SU-DHL-6 (cell line): ENCODE measurements around the gene PTGES3.

ENCODE experiments used
- H2AFZ ChIP-seq: fragments of 200-600 bp; sonication (generic); 2 replicates; pipeline ENCODE4 v1.6.1; 2014; ENCODE audit warnings: low read depth, mild to moderate bottlenecking, moderate library complexity, mixed read lengths, antibody characterized with exemption, low read length; ENCODE audit not compliant: severe bottlenecking
- H3F3A ChIP-seq: fragments of 200-600 bp; shearing (Covaris generic); 2 replicates; pipeline ENCODE4 v1.6.0; 2016; ENCODE audit warnings: antibody characterized with exemption, mild to moderate bottlenecking; ENCODE audit not compliant: insufficient read depth
- H3K27ac ChIP-seq: fragments of 200-600 bp; sonication (generic); 2 replicates; pipeline ENCODE4 v1.5.1; 2016; ENCODE audit warnings: low read depth, mild to moderate bottlenecking, low read length, moderate library complexity, mixed read lengths
- H3K27me3 ChIP-seq: fragments of 200-600 bp; sonication (generic), shearing (Covaris generic); 2 replicates; pipeline ENCODE4 v1.6.0; 2014; ENCODE audit warnings: mild to moderate bottlenecking, low read length
- H3K36me3 ChIP-seq: fragments of 200-600 bp; sonication (generic); 2 replicates; pipeline ENCODE4 v1.6.1; 2014; ENCODE audit warnings: mild to moderate bottlenecking, low read length, mixed read lengths
- H3K4me2 ChIP-seq: fragments of 300-600, 200-600 bp; shearing (Covaris generic), sonication (generic); 2 replicates; pipeline ENCODE4 v1.6.0; 2014; ENCODE audit warnings: low read length, low read depth, mild to moderate bottlenecking; ENCODE audit not compliant: poor library complexity, severe bottlenecking
- H3K4me3 ChIP-seq: fragments of 200-600 bp; sonication (generic); 2 replicates; pipeline ENCODE4 v1.5.1; 2014; ENCODE audit warnings: antibody characterized with exemption, low read length, mild to moderate bottlenecking, mixed read lengths; ENCODE audit not compliant: insufficient read depth, poor library complexity, severe bottlenecking
- H3K79me2 ChIP-seq: fragments of 200-600 bp; sonication (generic); 2 replicates; pipeline ENCODE4 v1.6.1; 2014; ENCODE audit warnings: mild to moderate bottlenecking, low read length, moderate library complexity; ENCODE audit not compliant: insufficient read depth
- H3K9ac ChIP-seq: fragments of 200-600 bp; sonication (generic); 2 replicates; pipeline ENCODE4 v1.7.0; 2014; ENCODE audit warnings: mild to moderate bottlenecking, low read length
- H3K9me2 ChIP-seq: fragments of 200-600 bp; sonication (generic); replicated peaks from 2 replicates; pipeline ENCODE4 v1.6.1; 2014; ENCODE audit warnings: low read length; ENCODE audit not compliant: insufficient read depth
- H3K9me3 ChIP-seq: fragments of 200-600 bp; sonication (generic); 2 replicates; pipeline ENCODE4 v1.6.1; 2014; ENCODE audit warnings: low read length, mixed read lengths; ENCODE audit not compliant: insufficient read depth
- H4K20me1 ChIP-seq: fragments of 200-600 bp; sonication (generic); 2 replicates; pipeline ENCODE4 v1.6.1; 2014; ENCODE audit warnings: low read depth, mild to moderate bottlenecking, antibody characterized with exemption, low read length, moderate library complexity, mixed read lengths
- CTCF ChIP-seq: fragments of 200-600 bp; sonication (generic); IDR thresholded peaks from one replicate; pipeline ENCODE4 v1.5.1; 2017; ENCODE audit warnings: antibody characterized with exemption, mild to moderate bottlenecking, low read length, moderate library complexity; ENCODE audit not compliant: insufficient read depth, poor library complexity, severe bottlenecking
- EZH2phosphoT487 ChIP-seq: fragments of 200-600 bp; sonication (generic), shearing (Covaris generic); conservative IDR thresholded peaks from 2 replicates; pipeline ENCODE4 v1.6.1; 2018; ENCODE audit warnings: mild to moderate bottlenecking, antibody characterized with exemption, low read length, moderate library complexity, mixed read lengths

PTGES3 gene

GRCh38 chr12:56723889-56724700 is 36.0 kb upstream of the PTGES3 start:
- TF ChIP-seq CTCF (no peak), EZH2phosphoT487 (no peak)
- H2AFZ ChIP-seq, result no peak overlapping the region
- H3K9me2 ChIP-seq, result no peaks in the 10 kb centered on the region
- peak overlapping the region; percentile 72 for H3K4me3 ChIP-seq
- H3K27me3 ChIP-seq, result no peaks in the 10 kb centered on the region
- H3K79me2 ChIP-seq, result peaks cover 60% of the 10 kb centered on the region
- no peaks in the 10 kb centered on the region for H3K9me3 ChIP-seq
- H3K9ac ChIP-seq, result peak overlapping the region; percentile 87
- peak overlapping the region; percentile 82 for H3K4me2 ChIP-seq
- peaks cover 33% of the 10 kb centered on the region for H3F3A ChIP-seq
- peaks cover 34% of the 10 kb centered on the region for H4K20me1 ChIP-seq
- peaks cover 26% of the 10 kb centered on the region for H3K36me3 ChIP-seq
- peak overlapping the region; percentile 91 for H3K27ac ChIP-seq

DNA sequence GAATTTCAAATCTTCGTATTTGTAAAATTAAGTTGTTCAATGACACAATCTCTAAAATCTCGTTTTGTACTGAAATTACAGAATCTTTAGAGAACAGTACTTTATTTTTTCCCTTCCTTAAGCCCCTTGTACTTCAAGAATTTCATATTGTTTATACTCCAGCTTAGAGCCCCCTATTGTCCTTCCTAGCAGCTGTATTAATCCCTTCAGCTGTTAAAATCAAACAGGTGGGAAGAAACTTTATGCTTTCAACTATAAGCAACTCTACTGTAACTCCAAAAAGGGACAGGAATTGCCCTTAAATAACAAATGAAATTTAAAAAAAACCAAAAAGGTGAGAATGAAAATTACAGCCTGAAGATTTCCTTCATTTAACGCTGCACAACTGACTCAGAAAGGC is 35.3 kb upstream of the PTGES3 start:
- Histone ChIP-seq H3K9ac (peak overlapping the region; percentile 87), H4K20me1 (peaks cover 40% of the 10 kb centered on the region), H2AFZ (no peak overlapping the region), H3K36me3 (peaks cover 26% of the 10 kb centered on the region), H3K9me2 (no peaks in the 10 kb centered on the region), H3K4me2 (peak overlapping the region; percentile 82), H3K79me2 (peaks cover 68% of the 10 kb centered on the region), H3K27ac (peak overlapping the region; percentile 91; the same call in 1 of the 2 replicates), H3F3A (peaks cover 36% of the 10 kb centered on the region), H3K4me3 (peak overlapping the region; percentile 72), H3K9me3 (no peaks in the 10 kb centered on the region), H3K27me3 (no peaks in the 10 kb centered on the region)
- TF ChIP-seq EZH2phosphoT487 (no peak), CTCF (no peak)

DNA sequence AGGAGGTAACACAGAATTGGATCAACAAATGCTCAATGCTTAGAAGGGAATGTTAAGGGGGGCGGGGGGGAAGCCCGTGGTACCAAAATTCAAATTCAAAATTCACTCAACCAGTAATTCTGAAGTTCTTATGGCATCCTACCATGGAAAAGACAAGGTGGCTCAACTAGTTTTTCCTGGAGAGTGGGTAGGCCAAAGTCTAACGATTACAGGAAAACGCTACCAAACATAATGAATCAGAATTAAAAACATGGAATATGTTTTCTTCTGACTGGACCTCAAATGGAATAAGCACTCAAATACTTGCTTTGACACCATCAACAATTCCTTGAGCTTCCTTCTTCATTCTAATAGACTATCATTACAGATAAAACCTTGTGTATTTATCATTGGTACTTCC is 34.7 kb upstream of the PTGES3 start:
- no peaks in the 10 kb centered on the region for H3K27me3 ChIP-seq
- H3K79me2 ChIP-seq, result peaks cover 72% of the 10 kb centered on the region
- no peaks in the 10 kb centered on the region for H3K9me2 ChIP-seq
- peak overlapping the region; percentile 72 for H3K4me3 ChIP-seq
- peaks cover 26% of the 10 kb centered on the region for H3K36me3 ChIP-seq
- peak overlapping the region; percentile 82 for H3K4me2 ChIP-seq
- peaks cover 40% of the 10 kb centered on the region for H4K20me1 ChIP-seq
- TF ChIP-seq EZH2phosphoT487, result no peak
- no peak for TF ChIP-seq CTCF
- peaks cover 33% of the 10 kb centered on the region for H3F3A ChIP-seq
- H2AFZ ChIP-seq, result no peak overlapping the region
- peak overlapping the region; percentile 87 for H3K9ac ChIP-seq
- H3K27ac ChIP-seq, result peak overlapping the region; percentile 91; the same call in 1 of the 2 replicates
- no peaks in the 10 kb centered on the region for H3K9me3 ChIP-seq
